HUES64 (cell line): ENCODE data around the gene ASB13.

Experiments
- H3K27ac ChIP-seq: 2 replicates; pipeline ENCODE4 v1.7.0; 2013; ENCODE audit warnings: low read depth, low read length, inconsistent platforms
- H3K27me3 ChIP-seq: 2 replicates; pipeline ENCODE4 v1.6.1; 2013; ENCODE audit warnings: mild to moderate bottlenecking, low read length; ENCODE audit not compliant: insufficient read depth
- H3K36me3 ChIP-seq: 2 replicates; pipeline ENCODE4 v1.6.1; 2013; ENCODE audit warnings: mild to moderate bottlenecking, low read length; ENCODE audit not compliant: insufficient read depth
- H3K4me1 ChIP-seq: 2 replicates; pipeline ENCODE4 v1.6.1; 2013; ENCODE audit warnings: mild to moderate bottlenecking, low read length, moderate library complexity; ENCODE audit not compliant: insufficient read depth
- H3K4me3 ChIP-seq: 2 replicates; pipeline ENCODE4 v1.5.1; 2013; ENCODE audit warnings: mild to moderate bottlenecking, low read length, moderate library complexity
- H3K9ac ChIP-seq: 2 replicates; pipeline ENCODE4 v1.6.1; 2013; ENCODE audit warnings: mild to moderate bottlenecking, low read depth, low read length
- H3K9me3 ChIP-seq: 2 replicates; pipeline ENCODE4 v1.6.1; 2013; ENCODE audit warnings: low read depth, low read length; ENCODE audit not compliant: insufficient read depth
- WGBS: fragments of 150-250, 120-280 bp; methylation state at CpG from one replicate; pipeline ENCODE4 v1.1.7; 2013; ENCODE audit warnings: missing lambda C conversion rate; 5-methylcytosine and 5-hydroxymethylcytosine counted together

Gene ASB13

GRCh38 chr10:5656737-5657579 is 9.4 kb downstream of the ASB13 start:
- H3K4me3 ChIP-seq = no peak overlapping the region
- no peak overlapping the region for H3K9ac ChIP-seq
- peaks cover 11% of the 10 kb centered on the region; the same call in 1 of the 2 replicates for H3K4me1 ChIP-seq
- H3K27ac ChIP-seq = no peak overlapping the region
- H3K27me3 ChIP-seq = no peaks in the 10 kb centered on the region
- H3K9me3 ChIP-seq = no peaks in the 10 kb centered on the region
- H3K36me3 ChIP-seq = no peaks in the 10 kb centered on the region
- WGBS = 90% methylated on average over 8 of the region's 8 CpGs

GRCh38 chr10:5655121-5655520 is 11.3 kb downstream of the ASB13 start:
- Histone ChIP-seq H3K27ac (no peak overlapping the region), H3K4me1 (peaks cover 10% of the 10 kb centered on the region; the same call in 1 of the 2 replicates)

GRCh38 chr10:5654218-5654755 is 12.1 kb downstream of the ASB13 start:
- H3K27ac ChIP-seq = no peak overlapping the region
- H3K4me1 ChIP-seq = peaks cover 5% of the 10 kb centered on the region; the same call in 1 of the 2 replicates
- 85% methylated on average over 10 of the region's 10 CpGs for WGBS
- no peak overlapping the region for H3K9ac ChIP-seq
- H3K27me3 ChIP-seq = no peaks in the 10 kb centered on the region
- no peak overlapping the region for H3K4me3 ChIP-seq
- H3K9me3 ChIP-seq = no peaks in the 10 kb centered on the region
- H3K36me3 ChIP-seq = peaks cover 9% of the 10 kb centered on the region; the same call in 1 of the 2 replicates

More at GRCh38 chr10:5655121-5655520, 11.3 kb downstream of the ASB13 start:
- WGBS = 88% methylated on average over 3 of the region's 3 CpGs
- Histone ChIP-seq H3K4me3 (no peak overlapping the region), H3K27me3 (no peaks in the 10 kb centered on the region), H3K36me3 (peaks cover 7% of the 10 kb centered on the region; the same call in 1 of the 2 replicates), H3K9me3 (no peaks in the 10 kb centered on the region), H3K9ac (no peak overlapping the region)

GRCh38 chr10:5652746-5653145 is 13.6 kb downstream of the ASB13 start:
- no peaks in the 10 kb centered on the region for H3K9me3 ChIP-seq
- H3K4me1 ChIP-seq = no peaks in the 10 kb centered on the region
- no peak overlapping the region for H3K4me3 ChIP-seq
- no peaks in the 10 kb centered on the region for H3K27me3 ChIP-seq
- H3K27ac ChIP-seq = no peak overlapping the region
- no peak overlapping the region for H3K9ac ChIP-seq
- H3K36me3 ChIP-seq = peaks cover 13% of the 10 kb centered on the region
- WGBS = 97% methylated on average over 14 of the region's 14 CpGs

- Histone ChIP-seq H3K4me3 (no peak overlapping the region), H3K4me1 (no peaks in the 10 kb centered on the region), H3K9me3 (no peaks in the 10 kb centered on the region), H3K27me3 (no peaks in the 10 kb centered on the region), H3K9ac (no peak overlapping the region), H3K27ac (no peak overlapping the region), H3K36me3 (peaks cover 22% of the 10 kb centered on the region)
- 93% methylated on average over 11 of the region's 11 CpGs for WGBS
Observed at GRCh38 chr10:5651388-5651764, 15.0 kb downstream of the ASB13 start.

- Histone ChIP-seq H3K27me3 (no peaks in the 10 kb centered on the region), H3K27ac (no peak overlapping the region), H3K9me3 (no peaks in the 10 kb centered on the region), H3K36me3 (peaks cover 22% of the 10 kb centered on the region), H3K4me3 (no peak overlapping the region), H3K4me1 (no peaks in the 10 kb centered on the region), H3K9ac (no peak overlapping the region)
- 93% methylated on average over 20 of the region's 20 CpGs for WGBS
Observed at GRCh38 chr10:5650664-5651387, 15.6 kb downstream of the ASB13 start.

- WGBS = 92% methylated on average over 11 of the region's 11 CpGs
- H3K4me1 ChIP-seq = no peaks in the 10 kb centered on the region
- H3K4me3 ChIP-seq = no peak overlapping the region
- H3K9ac ChIP-seq = no peak overlapping the region
- H3K27me3 ChIP-seq = no peaks in the 10 kb centered on the region
- H3K36me3 ChIP-seq = peaks cover 22% of the 10 kb centered on the region
- H3K27ac ChIP-seq = no peak overlapping the region
- H3K9me3 ChIP-seq = no peaks in the 10 kb centered on the region
Observed at GRCh38 chr10:5649746-5650145, 16.6 kb downstream of the ASB13 start.

GRCh38 chr10:5648494-5649457 is 17.6 kb downstream of the ASB13 start:
- Histone ChIP-seq H3K9ac (no peak overlapping the region), H3K4me3 (no peak overlapping the region), H3K9me3 (no peaks in the 10 kb centered on the region), H3K4me1 (no peaks in the 10 kb centered on the region), H3K36me3 (peaks cover 27% of the 10 kb centered on the region), H3K27me3 (no peaks in the 10 kb centered on the region), H3K27ac (no peak overlapping the region)
- WGBS = 94% methylated on average over 50 of the region's 50 CpGs

- H3K9me3 ChIP-seq = no peaks in the 10 kb centered on the region
- no peak overlapping the region for H3K4me3 ChIP-seq
- H3K27me3 ChIP-seq = no peaks in the 10 kb centered on the region
- 92% methylated on average over 11 of the region's 11 CpGs for WGBS
- no peak overlapping the region for H3K9ac ChIP-seq
- H3K36me3 ChIP-seq = peaks cover 31% of the 10 kb centered on the region
- H3K27ac ChIP-seq = no peak overlapping the region
- H3K4me1 ChIP-seq = no peaks in the 10 kb centered on the region
Observed at GRCh38 chr10:5647507-5648240, 18.7 kb downstream of the ASB13 start.

GRCh38 chr10:5645944-5646617 is 20.3 kb downstream of the ASB13 start:
- WGBS = 80% methylated on average over 21 of the region's 21 CpGs
- H3K9me3 ChIP-seq = no peaks in the 10 kb centered on the region
- no peaks in the 10 kb centered on the region for H3K4me1 ChIP-seq
- no peak overlapping the region for H3K4me3 ChIP-seq
- H3K36me3 ChIP-seq = peaks cover 43% of the 10 kb centered on the region
- H3K27ac ChIP-seq = no peak overlapping the region
- no peak overlapping the region for H3K9ac ChIP-seq
- H3K27me3 ChIP-seq = no peaks in the 10 kb centered on the region
